AG09309 (cell line): ENCODE results near the gene CENPW.

Experiments
- DNase-seq: peaks from one replicate; pipeline ENCODE4 v3.0.0-alpha.2; 2010; ENCODE audit warnings: low read depth
- H3K4me3 ChIP-seq: 2 replicates; pipeline ENCODE4 v1.5.1; 2011; ENCODE audit warnings: mild to moderate bottlenecking, low read depth, low read length, moderate library complexity; ENCODE audit not compliant: control insufficient read depth
- TF ChIP-seq, protein P1 (sequence below): IDR thresholded peaks from 2 replicates; pipeline ENCODE4 v1.5.1; 2011; ENCODE audit warnings: mild to moderate bottlenecking, low read depth, low read length, inconsistent platforms; ENCODE audit not compliant: insufficient read depth, control insufficient read depth; ENCODE audit errors: missing control alignments

Gene CENPW

GRCh38 chr6:126377594-126378153, 37.8 kb downstream of the CENPW start:
- TF ChIP-seq, protein P1, sequence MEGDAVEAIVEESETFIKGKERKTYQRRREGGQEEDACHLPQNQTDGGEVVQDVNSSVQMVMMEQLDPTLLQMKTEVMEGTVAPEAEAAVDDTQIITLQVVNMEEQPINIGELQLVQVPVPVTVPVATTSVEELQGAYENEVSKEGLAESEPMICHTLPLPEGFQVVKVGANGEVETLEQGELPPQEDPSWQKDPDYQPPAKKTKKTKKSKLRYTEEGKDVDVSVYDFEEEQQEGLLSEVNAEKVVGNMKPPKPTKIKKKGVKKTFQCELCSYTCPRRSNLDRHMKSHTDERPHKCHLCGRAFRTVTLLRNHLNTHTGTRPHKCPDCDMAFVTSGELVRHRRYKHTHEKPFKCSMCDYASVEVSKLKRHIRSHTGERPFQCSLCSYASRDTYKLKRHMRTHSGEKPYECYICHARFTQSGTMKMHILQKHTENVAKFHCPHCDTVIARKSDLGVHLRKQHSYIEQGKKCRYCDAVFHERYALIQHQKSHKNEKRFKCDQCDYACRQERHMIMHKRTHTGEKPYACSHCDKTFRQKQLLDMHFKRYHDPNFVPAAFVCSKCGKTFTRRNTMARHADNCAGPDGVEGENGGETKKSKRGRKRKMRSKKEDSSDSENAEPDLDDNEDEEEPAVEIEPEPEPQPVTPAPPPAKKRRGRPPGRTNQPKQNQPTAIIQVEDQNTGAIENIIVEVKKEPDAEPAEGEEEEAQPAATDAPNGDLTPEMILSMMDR = no peak
- DNase-seq = no peak
- no peak overlapping the region for H3K4me3 ChIP-seq

- TF ChIP-seq, protein P1 = no peak
- DNase-seq = no peak
- no peak overlapping the region for H3K4me3 ChIP-seq
Observed at GRCh38 chr6:126380072-126380583, 40.2 kb downstream of the CENPW start.

DNA sequence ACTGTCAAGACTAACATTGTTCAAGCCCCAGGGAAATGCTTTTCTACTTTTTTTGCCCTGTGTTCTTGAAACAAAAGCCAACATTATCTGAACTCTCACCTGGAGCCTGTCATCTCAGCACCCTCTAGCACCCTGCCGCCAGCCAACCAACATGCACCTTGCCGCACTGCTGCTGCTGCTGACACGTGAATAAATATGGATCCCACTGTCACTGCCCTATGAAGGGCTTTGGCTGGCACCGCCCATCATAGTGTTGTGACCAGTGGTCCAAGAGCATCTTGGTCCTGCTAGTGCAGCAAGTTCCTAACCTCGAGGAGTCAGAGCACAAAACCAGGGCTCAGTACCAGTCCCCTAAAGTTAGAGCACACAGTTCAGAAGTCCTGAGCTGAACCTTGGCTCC, 41.6 kb downstream of the CENPW start:
- TF ChIP-seq, protein P1 = no peak
- H3K4me3 ChIP-seq = no peak overlapping the region
- DNase-seq = no peak

GRCh38 chr6:126383203-126383602, 43.3 kb downstream of the CENPW start:
- no peak overlapping the region for H3K4me3 ChIP-seq
- DNase-seq = no peak
- TF ChIP-seq, protein P1 = no peak

DNA sequence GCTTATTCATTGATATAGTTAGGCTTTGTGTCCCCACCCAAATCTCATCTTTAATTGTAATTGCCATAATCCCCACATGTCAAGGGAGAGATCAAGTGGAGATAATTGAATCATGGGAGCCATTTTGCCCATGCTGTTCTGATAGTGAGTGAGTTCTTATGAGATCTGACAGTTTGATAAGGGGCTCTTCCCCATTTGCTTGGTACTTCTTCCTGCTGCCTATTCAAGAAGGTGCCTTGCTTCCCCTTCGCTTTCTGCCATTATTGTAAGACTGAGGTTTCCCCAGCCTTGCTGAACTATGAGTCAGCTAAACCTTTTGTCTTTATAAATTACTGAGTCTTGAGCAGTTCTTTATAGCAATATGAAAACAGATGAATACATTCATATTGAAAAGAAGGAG, 45.6 kb downstream of the CENPW start:
- TF ChIP-seq, protein P1 = no peak
- DNase-seq = no peak

DNA sequence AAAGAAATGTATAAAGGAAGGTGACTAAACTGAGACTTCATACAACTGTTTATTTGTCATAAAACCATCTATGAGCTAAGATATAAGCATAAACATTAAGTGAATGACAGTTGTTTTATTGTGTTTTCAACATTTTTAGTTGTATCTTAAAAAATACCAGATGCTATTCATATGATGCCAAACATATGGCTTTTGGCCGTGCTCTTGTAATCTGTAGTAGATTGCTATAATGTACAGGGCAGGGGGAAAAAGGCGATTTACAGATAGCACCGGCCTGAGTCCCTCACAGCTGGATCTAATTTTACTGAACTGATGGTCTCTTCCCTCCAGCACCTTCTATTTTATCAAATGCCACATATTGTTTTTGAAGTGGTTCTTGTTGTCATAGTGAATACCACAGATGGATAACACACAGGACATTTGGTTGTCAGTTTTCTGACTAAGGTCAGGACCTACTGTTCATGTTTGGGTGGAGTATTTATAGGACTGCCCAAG, 48.2 kb downstream of the CENPW start:
- no peak for DNase-seq
- TF ChIP-seq, protein P1 = no peak

More for the DNA sequence above, 45.6 kb downstream of the CENPW start:
- no peak overlapping the region for H3K4me3 ChIP-seq

More for the DNA sequence above, 48.2 kb downstream of the CENPW start:
- H3K4me3 ChIP-seq = no peak overlapping the region
